Measurements from ENCODE around the gene RAD50.
"Not testable (repeated sequence)": the region's sequence is repeated elsewhere in the genome, so short reads cannot be mapped to it uniquely, and the experiment has no call there.

Gene RAD50

GRCh38 chr5:132556763-132557477 is at the start of gene RAD50:
Gene RAD50 (plus strand): TSS chr5:132556977. CDS start chr5:132557325, 348 bp downstream.
- in situ Hi-C loops (cut with MboI; ENCODE audit: low sequenced_read_pairs), result no loop called here

GRCh38 chr5:132510076-132510475 is 46.7 kb upstream of the RAD50 start:
- in situ Hi-C loops (cut with MboI; ENCODE audit: low sequenced_read_pairs), result no loop called here

- in situ Hi-C loops (cut with MboI; ENCODE audit: low sequenced_read_pairs), result not testable (repeated sequence)
Observed at GRCh38 chr5:132513618-132514336, 43.0 kb upstream of the RAD50 start.

GRCh38 chr5:132522067-132522466 is 34.7 kb upstream of the RAD50 start:
- in situ Hi-C loops (cut with MboI; ENCODE audit: low sequenced_read_pairs), result not testable (repeated sequence)

GRCh38 chr5:132524877-132525276 is 31.9 kb upstream of the RAD50 start:
- in situ Hi-C loops (cut with MboI; ENCODE audit: low sequenced_read_pairs), result loop anchor here (25.0 kb wide), 1 partner anchor 287 kb away; the partner anchor contains the start of gene SOWAHA

- in situ Hi-C loops (cut with MboI; ENCODE audit: low sequenced_read_pairs), result loop anchor here (25.0 kb wide), 1 partner anchor 287 kb away; the partner anchor contains the start of gene SOWAHA
Observed at GRCh38 chr5:132525299-132525724, 31.5 kb upstream of the RAD50 start.

GRCh38 chr5:132526290-132526973 is 30.3 kb upstream of the RAD50 start:
- in situ Hi-C loops (cut with MboI; ENCODE audit: low sequenced_read_pairs), result loop anchor here (25.0 kb wide), 1 partner anchor 286 kb away; the partner anchor contains the start of gene SOWAHA

GRCh38 chr5:132526974-132527564 is 29.7 kb upstream of the RAD50 start:
- in situ Hi-C loops (cut with MboI; ENCODE audit: low sequenced_read_pairs), result loop anchor here (25.0 kb wide), 1 partner anchor 285 kb away; the partner anchor contains the start of gene SOWAHA

- in situ Hi-C loops (cut with MboI; ENCODE audit: low sequenced_read_pairs), result loop anchor here (25.0 kb wide), 1 partner anchor 284 kb away; the partner anchor contains the start of gene SOWAHA
Observed at GRCh38 chr5:132528021-132528420, 28.8 kb upstream of the RAD50 start.

GRCh38 chr5:132528866-132529634 is 27.7 kb upstream of the RAD50 start:
- in situ Hi-C loops (cut with MboI; ENCODE audit: low sequenced_read_pairs), result loop anchor here (25.0 kb wide), 1 partner anchor 283 kb away; the partner anchor contains the start of gene SOWAHA

GRCh38 chr5:132530946-132531345 is 25.8 kb upstream of the RAD50 start:
- in situ Hi-C loops (cut with MboI; ENCODE audit: low sequenced_read_pairs), result loop anchor here (25.0 kb wide), 1 partner anchor 281 kb away; the partner anchor contains the start of gene SOWAHA

GRCh38 chr5:132539716-132540115 is 17.1 kb upstream of the RAD50 start:
- in situ Hi-C loops (cut with MboI; ENCODE audit: low sequenced_read_pairs), result loop anchor here (25.0 kb wide), 1 partner anchor 273 kb away; the partner anchor contains the start of gene SOWAHA

GRCh38 chr5:132540149-132540548 is 16.6 kb upstream of the RAD50 start:
- in situ Hi-C loops (cut with MboI; ENCODE audit: low sequenced_read_pairs), result loop anchor here (25.0 kb wide), 1 partner anchor 272 kb away; the partner anchor contains the start of gene SOWAHA

GRCh38 chr5:132540764-132541163 is 16.0 kb upstream of the RAD50 start:
- in situ Hi-C loops (cut with MboI; ENCODE audit: low sequenced_read_pairs), result loop anchor here (25.0 kb wide), 1 partner anchor 272 kb away; the partner anchor contains the start of gene SOWAHA

- in situ Hi-C loops (cut with MboI; ENCODE audit: low sequenced_read_pairs), result loop anchor here (25.0 kb wide), 1 partner anchor 269 kb away; the partner anchor contains the start of gene SOWAHA
Observed at GRCh38 chr5:132543472-132544201, 13.1 kb upstream of the RAD50 start, which contains the start of gene IL5. Gene IL5 (minus strand): TSS chr5:132543522. CDS start chr5:132543478, 44 bp downstream.

- in situ Hi-C loops (cut with MboI; ENCODE audit: low sequenced_read_pairs), result loop anchor here (25.0 kb wide), 1 partner anchor 266 kb away; the partner anchor contains the start of gene SOWAHA
Observed at GRCh38 chr5:132546108-132546507, 10.7 kb upstream of the RAD50 start.

- in situ Hi-C loops (cut with MboI; ENCODE audit: low sequenced_read_pairs), result loop anchor here (25.0 kb wide), 1 partner anchor 265 kb away; the partner anchor contains the start of gene SOWAHA
Observed at GRCh38 chr5:132547269-132547668, 9.5 kb upstream of the RAD50 start.

- in situ Hi-C loops (cut with MboI; ENCODE audit: low sequenced_read_pairs), result loop anchor here (25.0 kb wide), 1 partner anchor 263 kb away; the partner anchor contains the start of gene SOWAHA
Observed at GRCh38 chr5:132548834-132549233, 7.9 kb upstream of the RAD50 start.

Data from HL-60/S4 (cell line).